GM23338 (cell line): ENCODE measurements around the gene SLC8B1. TPM values are rescaled to one million over a fixed set of nuclear protein-coding genes. Genes with fewer than 3 reads are reported as not detected.
A peak's percentile ranks its signal among the peaks of the same experiment; 100 is the strongest.

Experiments used
- ATAC-seq: fragments of 200-7000 bp; cut with Tn5 transposase; 3 replicates; pipeline ENCODE4 v1.9.1; 2020
- DNase-seq: peaks from one replicate; pipeline ENCODE4 v3.0.0-alpha.2; 2015; ENCODE audit warnings: low spot score
- H2AFZ ChIP-seq: fragments of 200-600 bp; sonication (generic); 2 replicates; pipeline ENCODE4 v1.8.0; 2016; ENCODE audit warnings: antibody characterized with exemption, mild to moderate bottlenecking, moderate library complexity
- H3F3A ChIP-seq: fragments of 200-600 bp; sonication (generic); replicated peaks from 2 replicates; pipeline ENCODE4 v1.8.0; 2017; ENCODE audit warnings: antibody characterized with exemption, mixed run types, low read depth
- H3K27ac ChIP-seq: fragments of 200-600 bp; sonication (generic); 2 replicates; pipeline ENCODE4 v1.6.1; 2016; ENCODE audit warnings: low read depth
- H3K27me3 ChIP-seq: fragments of 200-600 bp; sonication (generic); 2 replicates; pipeline ENCODE4 v1.8.0; 2016; ENCODE audit warnings: mild to moderate bottlenecking, mixed run types, moderate library complexity; ENCODE audit not compliant: insufficient read depth
- H3K36me3 ChIP-seq: fragments of 200-600 bp; sonication (generic); 2 replicates; pipeline ENCODE4 v1.8.0; 2016; ENCODE audit warnings: mild to moderate bottlenecking; ENCODE audit not compliant: insufficient read depth
- H3K4me1 ChIP-seq: fragments of 200-600 bp; sonication (generic); 2 replicates; pipeline ENCODE4 v1.8.0; 2016; ENCODE audit warnings: mild to moderate bottlenecking, moderate library complexity; ENCODE audit not compliant: insufficient read depth
- H3K4me2 ChIP-seq: fragments of 200-600 bp; sonication (generic); 2 replicates; pipeline ENCODE4 v1.7.1; 2017; ENCODE audit warnings: mixed run types
- H3K4me3 ChIP-seq: fragments of 200-600 bp; sonication (generic); 2 replicates; pipeline ENCODE4 v1.6.1; 2016; ENCODE audit warnings: mixed run types
- H3K79me2 ChIP-seq: fragments of 200-600 bp; sonication (generic); replicated peaks from 2 replicates; pipeline ENCODE4 v1.8.0; 2017; ENCODE audit warnings: mild to moderate bottlenecking; ENCODE audit not compliant: insufficient read depth
- H3K9me2 ChIP-seq: fragments of 200-600 bp; sonication (generic); 2 replicates; pipeline ENCODE4 v1.8.0; 2017; ENCODE audit not compliant: insufficient read depth
- H4K20me1 ChIP-seq: fragments of 200-600 bp; sonication (generic); replicated peaks from 2 replicates; pipeline ENCODE4 v1.8.0; 2017; ENCODE audit warnings: mild to moderate bottlenecking; ENCODE audit not compliant: insufficient read depth
- H3K27ac Mint-ChIP-seq: 2 replicates; pipeline ENCODE4 v1.8.0; 2020; ENCODE audit warnings: inconsistent platforms, mild to moderate bottlenecking, moderate library complexity, mixed read lengths
- H3K27me3 Mint-ChIP-seq: 3 replicates; pipeline ENCODE4 v1.8.0; 2022; ENCODE audit warnings: low read depth, mild to moderate bottlenecking, moderate library complexity, mixed read lengths, inconsistent platforms; ENCODE audit not compliant: insufficient read depth, poor library complexity
- H3K36me3 Mint-ChIP-seq: 3 replicates; pipeline ENCODE4 v1.8.0; 2021; ENCODE audit warnings: low read depth, mild to moderate bottlenecking, inconsistent platforms, moderate library complexity, mixed read lengths
- H3K4me1 Mint-ChIP-seq: 3 replicates; pipeline ENCODE4 v1.8.0; 2020; ENCODE audit warnings: mild to moderate bottlenecking, inconsistent platforms, mixed read lengths
- H3K4me3 Mint-ChIP-seq: 3 replicates; pipeline ENCODE4 v1.8.0; 2021; ENCODE audit warnings: moderate library complexity, mild to moderate bottlenecking, inconsistent platforms, mixed read lengths
- H3K9me3 Mint-ChIP-seq: 3 replicates; pipeline ENCODE4 v1.8.0; 2020; ENCODE audit warnings: moderate library complexity, mild to moderate bottlenecking, inconsistent platforms, mixed read lengths
- CREB1 ChIP-seq: fragments of 250-450 bp; sonication (Bioruptor Pico); IDR thresholded peaks from 2 replicates; pipeline ENCODE4 v1.5.0; 2020; ENCODE audit warnings: low read depth, mild to moderate bottlenecking, moderate library complexity
- CTCF ChIP-seq, 2 experiments: fragments of 200-600 bp in 1 of 2; sonication (generic) in 1 of 2; conservative IDR thresholded peaks; 2 replicates each; pipeline versions ENCODE4 v1.5.1 to v1.6.1; 2016 to 2017; ENCODE audit warnings: antibody characterized with exemption in 2 of 2, low read depth in 2 of 2, mild to moderate bottlenecking in 2 of 2, moderate library complexity in 1 of 2
- ETS1 ChIP-seq: IDR thresholded peaks from 2 replicates; pipeline ENCODE4 v1.6.1; 2016; ENCODE audit warnings: antibody characterized with exemption
- EZH2 ChIP-seq: fragments of 200-600 bp; sonication (generic); IDR thresholded peaks from one replicate; pipeline ENCODE4 v1.8.0; 2017; ENCODE audit warnings: antibody characterized with exemption, mild to moderate bottlenecking, low read depth; ENCODE audit not compliant: unreplicated experiment
- EZH2phosphoT487 ChIP-seq: fragments of 200-600 bp; sonication (generic); IDR thresholded peaks from one replicate; pipeline ENCODE4 v1.8.1; 2018; ENCODE audit warnings: antibody characterized with exemption; ENCODE audit not compliant: unreplicated experiment
- NANOG ChIP-seq: IDR thresholded peaks from 2 replicates; pipeline ENCODE4 v1.6.1; 2016; ENCODE audit warnings: antibody characterized with exemption, borderline replicate concordance
- POLR2AphosphoS5 ChIP-seq: IDR thresholded peaks from 2 replicates; pipeline ENCODE4 v1.6.1; 2016; ENCODE audit warnings: antibody characterized with exemption, low read depth
- STAT1 ChIP-seq: IDR thresholded peaks from one replicate; pipeline ENCODE4 v1.6.1; 2016; ENCODE audit warnings: antibody characterized with exemption; ENCODE audit not compliant: unreplicated experiment
- ZNF331 ChIP-seq: fragments of 250-450 bp; sonication (Bioruptor Pico); IDR thresholded peaks from 2 replicates; pipeline ENCODE4 v1.5.0; 2020; ENCODE audit warnings: low read depth, mild to moderate bottlenecking, moderate library complexity
- polyA plus RNA-seq: library from polyadenylated mRNA; unstranded; fragments of >200 nt; fragmentation: Nextera tagmentation; extraction: Ambion mirVana; gene quantifications from 2 replicates; pipeline ENCODE4 v1.2.1, GENCODE V29; 2016
- total RNA-seq: library from RNA; depleted of rRNA; stranded (reverse); fragments of >200 nt; shearing (Covaris generic); gene quantifications from 2 replicates; pipeline ENCODE4 v1.2.3, GENCODE V29; 2014
- TF ChIP-seq, protein P1 (sequence below): fragments of 250-450 bp; sonication (Bioruptor Pico); IDR thresholded peaks from 2 replicates; pipeline ENCODE4 v1.5.0; 2020; ENCODE audit warnings: mild to moderate bottlenecking, moderate library complexity
- TF ChIP-seq, protein P2 (sequence below): IDR thresholded peaks from one replicate; pipeline ENCODE4 v1.6.1; 2018; ENCODE audit warnings: antibody characterized with exemption; ENCODE audit not compliant: unreplicated experiment

SLC8B1 gene
- total and polyA plus RNA-seq, 2 experiments from 2014 or later = 6.0 to 8.9 TPM

- TF ChIP-seq CTCF (conservative IDR thresholded peaks at IDR 0.05; ENCODE audit: low read depth in 2 of 2) (no peak), EZH2 (no peak), ZNF331 (no peak), EZH2phosphoT487 (no peak), CREB1 (CRISPR knock-in tag) (no peak)
Measured at GRCh38 chr12:113286712-113287111, 48.2 kb downstream of the SLC8B1 start (continued).

DNA sequence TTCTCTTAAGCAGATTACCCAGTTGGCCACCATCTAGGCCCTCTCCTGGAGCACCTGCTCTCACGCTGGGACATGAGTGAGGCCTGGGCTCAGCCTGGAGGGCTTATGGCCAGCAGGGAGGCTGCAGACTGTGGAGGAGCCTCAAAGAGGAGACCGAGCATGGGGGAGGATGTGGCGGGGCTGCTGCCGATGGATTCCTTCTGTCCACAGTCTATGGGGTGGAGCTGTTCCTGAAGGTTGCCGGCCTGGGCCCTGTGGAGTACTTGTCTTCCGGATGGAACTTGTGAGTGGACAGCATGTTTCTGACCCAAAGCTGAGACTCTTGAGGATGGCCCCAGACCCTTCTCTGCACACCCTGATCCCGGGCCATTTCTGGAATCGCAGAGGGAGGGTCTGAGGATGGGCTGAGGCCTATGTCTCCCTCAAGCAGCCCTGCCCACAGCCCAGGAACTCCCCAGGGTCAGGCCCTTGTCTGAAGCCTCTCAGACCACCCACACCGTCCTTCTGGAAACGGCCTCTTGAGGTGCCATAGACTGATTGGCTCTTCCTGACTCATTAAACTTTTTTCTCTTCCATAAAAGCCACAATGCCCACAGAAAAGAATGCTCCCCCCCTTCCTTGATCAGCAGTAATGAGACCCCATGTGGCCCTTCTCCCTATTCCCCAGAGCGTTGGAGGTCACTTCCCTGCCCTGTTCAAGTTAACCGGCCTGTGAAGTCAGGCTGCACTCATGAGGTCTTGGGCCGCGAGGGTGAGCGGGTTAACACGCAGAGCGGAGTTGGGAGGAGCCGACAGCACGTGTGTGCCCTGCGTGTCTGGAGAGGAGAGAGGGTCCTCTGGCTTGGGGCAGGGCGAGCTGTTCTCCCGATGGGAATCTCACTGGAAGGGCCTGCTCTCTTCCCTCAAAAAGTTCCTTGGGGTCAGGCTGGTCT lies 49.0 kb downstream of the SLC8B1 start:
- DNase-seq = no peak
- H3K4me1 Mint-ChIP-seq = peaks cover 5% of the 10 kb centered on the region; the same call in 1 of the 3 replicates
- peaks cover 6% of the 10 kb centered on the region for H3K36me3 Mint-ChIP-seq
- no peaks in the 10 kb centered on the region for H3F3A ChIP-seq
- peak; percentile 20; the same call in 1 of the 3 replicates for ATAC-seq
- no peaks in the 10 kb centered on the region for H3K36me3 ChIP-seq
- H3K79me2 ChIP-seq = no peaks in the 10 kb centered on the region
- H3K27ac Mint-ChIP-seq = no peak overlapping the region
- no peak overlapping the region for H3K4me3 ChIP-seq
- no peaks in the 10 kb centered on the region for H4K20me1 ChIP-seq
- H3K27ac ChIP-seq = no peak overlapping the region
- no peaks in the 10 kb centered on the region for H3K4me1 ChIP-seq
- no peaks in the 10 kb centered on the region for H3K9me2 ChIP-seq
- H2AFZ ChIP-seq = no peak overlapping the region
- H3K9me3 Mint-ChIP-seq = no peaks in the 10 kb centered on the region
- H3K27me3 Mint-ChIP-seq = peaks cover 2% of the 10 kb centered on the region
- H3K27me3 ChIP-seq = no peaks in the 10 kb centered on the region
- no peak overlapping the region for H3K4me3 Mint-ChIP-seq
- no peak overlapping the region for H3K4me2 ChIP-seq
- TF ChIP-seq EZH2phosphoT487 (no peak), STAT1 (no peak), CREB1 (CRISPR knock-in tag) (no peak), POLR2AphosphoS5 (no peak), NANOG (no peak), ZNF331 (no peak), ETS1 (no peak)
- TF ChIP-seq, protein P1, sequence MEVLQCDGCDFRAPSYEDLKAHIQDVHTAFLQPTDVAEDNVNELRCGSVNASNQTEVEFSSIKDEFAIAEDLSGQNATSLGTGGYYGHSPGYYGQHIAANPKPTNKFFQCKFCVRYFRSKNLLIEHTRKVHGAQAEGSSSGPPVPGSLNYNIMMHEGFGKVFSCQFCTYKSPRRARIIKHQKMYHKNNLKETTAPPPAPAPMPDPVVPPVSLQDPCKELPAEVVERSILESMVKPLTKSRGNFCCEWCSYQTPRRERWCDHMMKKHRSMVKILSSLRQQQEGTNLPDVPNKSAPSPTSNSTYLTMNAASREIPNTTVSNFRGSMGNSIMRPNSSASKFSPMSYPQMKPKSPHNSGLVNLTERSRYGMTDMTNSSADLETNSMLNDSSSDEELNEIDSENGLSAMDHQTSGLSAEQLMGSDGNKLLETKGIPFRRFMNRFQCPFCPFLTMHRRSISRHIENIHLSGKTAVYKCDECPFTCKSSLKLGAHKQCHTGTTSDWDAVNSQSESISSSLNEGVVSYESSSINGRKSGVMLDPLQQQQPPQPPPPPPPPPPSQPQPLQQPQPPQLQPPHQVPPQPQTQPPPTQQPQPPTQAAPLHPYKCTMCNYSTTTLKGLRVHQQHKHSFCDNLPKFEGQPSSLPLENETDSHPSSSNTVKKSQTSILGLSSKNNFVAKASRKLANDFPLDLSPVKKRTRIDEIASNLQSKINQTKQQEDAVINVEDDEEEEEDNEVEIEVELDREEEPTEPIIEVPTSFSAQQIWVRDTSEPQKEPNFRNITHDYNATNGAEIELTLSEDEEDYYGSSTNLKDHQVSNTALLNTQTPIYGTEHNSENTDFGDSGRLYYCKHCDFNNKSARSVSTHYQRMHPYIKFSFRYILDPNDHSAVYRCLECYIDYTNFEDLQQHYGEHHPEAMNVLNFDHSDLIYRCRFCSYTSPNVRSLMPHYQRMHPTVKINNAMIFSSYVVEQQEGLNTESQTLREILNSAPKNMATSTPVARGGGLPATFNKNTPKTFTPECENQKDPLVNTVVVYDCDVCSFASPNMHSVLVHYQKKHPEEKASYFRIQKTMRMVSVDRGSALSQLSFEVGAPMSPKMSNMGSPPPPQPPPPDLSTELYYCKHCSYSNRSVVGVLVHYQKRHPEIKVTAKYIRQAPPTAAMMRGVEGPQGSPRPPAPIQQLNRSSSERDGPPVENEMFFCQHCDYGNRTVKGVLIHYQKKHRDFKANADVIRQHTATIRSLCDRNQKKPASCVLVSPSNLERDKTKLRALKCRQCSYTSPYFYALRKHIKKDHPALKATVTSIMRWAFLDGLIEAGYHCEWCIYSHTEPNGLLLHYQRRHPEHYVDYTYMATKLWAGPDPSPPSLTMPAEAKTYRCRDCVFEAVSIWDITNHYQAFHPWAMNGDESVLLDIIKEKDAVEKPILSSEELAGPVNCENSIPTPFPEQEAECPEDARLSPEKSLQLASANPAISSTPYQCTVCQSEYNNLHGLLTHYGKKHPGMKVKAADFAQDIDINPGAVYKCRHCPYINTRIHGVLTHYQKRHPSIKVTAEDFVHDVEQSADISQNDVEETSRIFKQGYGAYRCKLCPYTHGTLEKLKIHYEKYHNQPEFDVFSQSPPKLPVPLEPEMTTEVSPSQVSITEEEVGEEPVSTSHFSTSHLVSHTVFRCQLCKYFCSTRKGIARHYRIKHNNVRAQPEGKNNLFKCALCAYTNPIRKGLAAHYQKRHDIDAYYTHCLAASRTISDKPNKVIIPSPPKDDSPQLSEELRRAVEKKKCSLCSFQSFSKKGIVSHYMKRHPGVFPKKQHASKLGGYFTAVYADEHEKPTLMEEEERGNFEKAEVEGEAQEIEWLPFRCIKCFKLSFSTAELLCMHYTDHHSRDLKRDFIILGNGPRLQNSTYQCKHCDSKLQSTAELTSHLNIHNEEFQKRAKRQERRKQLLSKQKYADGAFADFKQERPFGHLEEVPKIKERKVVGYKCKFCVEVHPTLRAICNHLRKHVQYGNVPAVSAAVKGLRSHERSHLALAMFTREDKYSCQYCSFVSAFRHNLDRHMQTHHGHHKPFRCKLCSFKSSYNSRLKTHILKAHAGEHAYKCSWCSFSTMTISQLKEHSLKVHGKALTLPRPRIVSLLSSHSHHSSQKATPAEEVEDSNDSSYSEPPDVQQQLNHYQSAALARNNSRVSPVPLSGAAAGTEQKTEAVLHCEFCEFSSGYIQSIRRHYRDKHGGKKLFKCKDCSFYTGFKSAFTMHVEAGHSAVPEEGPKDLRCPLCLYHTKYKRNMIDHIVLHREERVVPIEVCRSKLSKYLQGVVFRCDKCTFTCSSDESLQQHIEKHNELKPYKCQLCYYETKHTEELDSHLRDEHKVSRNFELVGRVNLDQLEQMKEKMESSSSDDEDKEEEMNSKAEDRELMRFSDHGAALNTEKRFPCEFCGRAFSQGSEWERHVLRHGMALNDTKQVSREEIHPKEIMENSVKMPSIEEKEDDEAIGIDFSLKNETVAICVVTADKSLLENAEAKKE (CRISPR knock-in tag) = no peak
- TF ChIP-seq, protein P2, sequence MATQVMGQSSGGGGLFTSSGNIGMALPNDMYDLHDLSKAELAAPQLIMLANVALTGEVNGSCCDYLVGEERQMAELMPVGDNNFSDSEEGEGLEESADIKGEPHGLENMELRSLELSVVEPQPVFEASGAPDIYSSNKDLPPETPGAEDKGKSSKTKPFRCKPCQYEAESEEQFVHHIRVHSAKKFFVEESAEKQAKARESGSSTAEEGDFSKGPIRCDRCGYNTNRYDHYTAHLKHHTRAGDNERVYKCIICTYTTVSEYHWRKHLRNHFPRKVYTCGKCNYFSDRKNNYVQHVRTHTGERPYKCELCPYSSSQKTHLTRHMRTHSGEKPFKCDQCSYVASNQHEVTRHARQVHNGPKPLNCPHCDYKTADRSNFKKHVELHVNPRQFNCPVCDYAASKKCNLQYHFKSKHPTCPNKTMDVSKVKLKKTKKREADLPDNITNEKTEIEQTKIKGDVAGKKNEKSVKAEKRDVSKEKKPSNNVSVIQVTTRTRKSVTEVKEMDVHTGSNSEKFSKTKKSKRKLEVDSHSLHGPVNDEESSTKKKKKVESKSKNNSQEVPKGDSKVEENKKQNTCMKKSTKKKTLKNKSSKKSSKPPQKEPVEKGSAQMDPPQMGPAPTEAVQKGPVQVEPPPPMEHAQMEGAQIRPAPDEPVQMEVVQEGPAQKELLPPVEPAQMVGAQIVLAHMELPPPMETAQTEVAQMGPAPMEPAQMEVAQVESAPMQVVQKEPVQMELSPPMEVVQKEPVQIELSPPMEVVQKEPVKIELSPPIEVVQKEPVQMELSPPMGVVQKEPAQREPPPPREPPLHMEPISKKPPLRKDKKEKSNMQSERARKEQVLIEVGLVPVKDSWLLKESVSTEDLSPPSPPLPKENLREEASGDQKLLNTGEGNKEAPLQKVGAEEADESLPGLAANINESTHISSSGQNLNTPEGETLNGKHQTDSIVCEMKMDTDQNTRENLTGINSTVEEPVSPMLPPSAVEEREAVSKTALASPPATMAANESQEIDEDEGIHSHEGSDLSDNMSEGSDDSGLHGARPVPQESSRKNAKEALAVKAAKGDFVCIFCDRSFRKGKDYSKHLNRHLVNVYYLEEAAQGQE = no peak
